GM23338 (cell line): ENCODE measurements around the gene EPHA6. TPM values are rescaled to one million over a fixed set of nuclear protein-coding genes. Genes with fewer than 3 reads are reported as not detected.

Experiments used
- ATAC-seq: fragments of 200-7000 bp; cut with Tn5 transposase; 3 replicates; pipeline ENCODE4 v1.9.1; 2020
- DNase-seq: peaks from one replicate; pipeline ENCODE4 v3.0.0-alpha.2; 2015; ENCODE audit warnings: low spot score
- H2AFZ ChIP-seq: fragments of 200-600 bp; sonication (generic); 2 replicates; pipeline ENCODE4 v1.8.0; 2016; ENCODE audit warnings: antibody characterized with exemption, mild to moderate bottlenecking, moderate library complexity
- H3F3A ChIP-seq: fragments of 200-600 bp; sonication (generic); replicated peaks from 2 replicates; pipeline ENCODE4 v1.8.0; 2017; ENCODE audit warnings: antibody characterized with exemption, mixed run types, low read depth
- H3K27ac ChIP-seq: fragments of 200-600 bp; sonication (generic); 2 replicates; pipeline ENCODE4 v1.6.1; 2016; ENCODE audit warnings: low read depth
- H3K27me3 ChIP-seq: fragments of 200-600 bp; sonication (generic); 2 replicates; pipeline ENCODE4 v1.8.0; 2016; ENCODE audit warnings: mild to moderate bottlenecking, mixed run types, moderate library complexity; ENCODE audit not compliant: insufficient read depth
- H3K36me3 ChIP-seq: fragments of 200-600 bp; sonication (generic); 2 replicates; pipeline ENCODE4 v1.8.0; 2016; ENCODE audit warnings: mild to moderate bottlenecking; ENCODE audit not compliant: insufficient read depth
- H3K4me1 ChIP-seq: fragments of 200-600 bp; sonication (generic); 2 replicates; pipeline ENCODE4 v1.8.0; 2016; ENCODE audit warnings: mild to moderate bottlenecking, moderate library complexity; ENCODE audit not compliant: insufficient read depth
- H3K4me2 ChIP-seq: fragments of 200-600 bp; sonication (generic); 2 replicates; pipeline ENCODE4 v1.7.1; 2017; ENCODE audit warnings: mixed run types
- H3K4me3 ChIP-seq: fragments of 200-600 bp; sonication (generic); 2 replicates; pipeline ENCODE4 v1.6.1; 2016; ENCODE audit warnings: mixed run types
- H3K79me2 ChIP-seq: fragments of 200-600 bp; sonication (generic); replicated peaks from 2 replicates; pipeline ENCODE4 v1.8.0; 2017; ENCODE audit warnings: mild to moderate bottlenecking; ENCODE audit not compliant: insufficient read depth
- H3K9me2 ChIP-seq: fragments of 200-600 bp; sonication (generic); 2 replicates; pipeline ENCODE4 v1.8.0; 2017; ENCODE audit not compliant: insufficient read depth
- H4K20me1 ChIP-seq: fragments of 200-600 bp; sonication (generic); replicated peaks from 2 replicates; pipeline ENCODE4 v1.8.0; 2017; ENCODE audit warnings: mild to moderate bottlenecking; ENCODE audit not compliant: insufficient read depth
- H3K27ac Mint-ChIP-seq: 2 replicates; pipeline ENCODE4 v1.8.0; 2020; ENCODE audit warnings: inconsistent platforms, mild to moderate bottlenecking, moderate library complexity, mixed read lengths
- H3K27me3 Mint-ChIP-seq: 3 replicates; pipeline ENCODE4 v1.8.0; 2022; ENCODE audit warnings: low read depth, mild to moderate bottlenecking, moderate library complexity, mixed read lengths, inconsistent platforms; ENCODE audit not compliant: insufficient read depth, poor library complexity
- H3K36me3 Mint-ChIP-seq: 3 replicates; pipeline ENCODE4 v1.8.0; 2021; ENCODE audit warnings: low read depth, mild to moderate bottlenecking, inconsistent platforms, moderate library complexity, mixed read lengths
- H3K4me1 Mint-ChIP-seq: 3 replicates; pipeline ENCODE4 v1.8.0; 2020; ENCODE audit warnings: mild to moderate bottlenecking, inconsistent platforms, mixed read lengths
- H3K4me3 Mint-ChIP-seq: 3 replicates; pipeline ENCODE4 v1.8.0; 2021; ENCODE audit warnings: moderate library complexity, mild to moderate bottlenecking, inconsistent platforms, mixed read lengths
- H3K9me3 Mint-ChIP-seq: 3 replicates; pipeline ENCODE4 v1.8.0; 2020; ENCODE audit warnings: moderate library complexity, mild to moderate bottlenecking, inconsistent platforms, mixed read lengths
- CREB1 ChIP-seq: fragments of 250-450 bp; sonication (Bioruptor Pico); IDR thresholded peaks from 2 replicates; pipeline ENCODE4 v1.5.0; 2020; ENCODE audit warnings: low read depth, mild to moderate bottlenecking, moderate library complexity
- CTCF ChIP-seq, 2 experiments: fragments of 200-600 bp in 1 of 2; sonication (generic) in 1 of 2; conservative IDR thresholded peaks; 2 replicates each; pipeline versions ENCODE4 v1.5.1 to v1.6.1; 2016 to 2017; ENCODE audit warnings: antibody characterized with exemption in 2 of 2, low read depth in 2 of 2, mild to moderate bottlenecking in 2 of 2, moderate library complexity in 1 of 2
- ETS1 ChIP-seq: IDR thresholded peaks from 2 replicates; pipeline ENCODE4 v1.6.1; 2016; ENCODE audit warnings: antibody characterized with exemption
- EZH2 ChIP-seq: fragments of 200-600 bp; sonication (generic); IDR thresholded peaks from one replicate; pipeline ENCODE4 v1.8.0; 2017; ENCODE audit warnings: antibody characterized with exemption, mild to moderate bottlenecking, low read depth; ENCODE audit not compliant: unreplicated experiment
- EZH2phosphoT487 ChIP-seq: fragments of 200-600 bp; sonication (generic); IDR thresholded peaks from one replicate; pipeline ENCODE4 v1.8.1; 2018; ENCODE audit warnings: antibody characterized with exemption; ENCODE audit not compliant: unreplicated experiment
- JUNB ChIP-seq: IDR thresholded peaks from one replicate; pipeline ENCODE4 v1.6.1; 2016; ENCODE audit warnings: antibody characterized with exemption; ENCODE audit not compliant: unreplicated experiment
- NANOG ChIP-seq: IDR thresholded peaks from 2 replicates; pipeline ENCODE4 v1.6.1; 2016; ENCODE audit warnings: antibody characterized with exemption, borderline replicate concordance
- POLR2AphosphoS5 ChIP-seq: IDR thresholded peaks from 2 replicates; pipeline ENCODE4 v1.6.1; 2016; ENCODE audit warnings: antibody characterized with exemption, low read depth
- STAT1 ChIP-seq: IDR thresholded peaks from one replicate; pipeline ENCODE4 v1.6.1; 2016; ENCODE audit warnings: antibody characterized with exemption; ENCODE audit not compliant: unreplicated experiment
- ZNF114 ChIP-seq: fragments of 250-450 bp; sonication (Bioruptor Pico); IDR thresholded peaks from 2 replicates; pipeline ENCODE4 v1.5.0; 2020; ENCODE audit warnings: mild to moderate bottlenecking, moderate library complexity
- ZNF331 ChIP-seq: fragments of 250-450 bp; sonication (Bioruptor Pico); IDR thresholded peaks from 2 replicates; pipeline ENCODE4 v1.5.0; 2020; ENCODE audit warnings: low read depth, mild to moderate bottlenecking, moderate library complexity
- polyA plus RNA-seq: library from polyadenylated mRNA; unstranded; fragments of >200 nt; fragmentation: Nextera tagmentation; extraction: Ambion mirVana; gene quantifications from 2 replicates; pipeline ENCODE4 v1.2.1, GENCODE V29; 2016
- total RNA-seq: library from RNA; depleted of rRNA; stranded (reverse); fragments of >200 nt; shearing (Covaris generic); gene quantifications from 2 replicates; pipeline ENCODE4 v1.2.3, GENCODE V29; 2014
- TF ChIP-seq, protein P1 (sequence below): IDR thresholded peaks from one replicate; pipeline ENCODE4 v1.6.1; 2018; ENCODE audit warnings: antibody characterized with exemption; ENCODE audit not compliant: unreplicated experiment
- TF ChIP-seq, protein P2 (sequence below): fragments of 250-450 bp; sonication (Bioruptor Pico); IDR thresholded peaks from 2 replicates; pipeline ENCODE4 v1.5.0; 2020; ENCODE audit warnings: mild to moderate bottlenecking, moderate library complexity

EPHA6 gene
- total and polyA plus RNA-seq, 2 experiments from 2014 or later, result 0.37 to 2.6 TPM

- peaks cover 11% of the 10 kb centered on the region; the same call in 2 of the 3 replicates for H3K9me3 Mint-ChIP-seq
- no peaks in the 10 kb centered on the region for H3K4me1 Mint-ChIP-seq
- no peak for TF ChIP-seq NANOG
- TF ChIP-seq CREB1, result no peak
- TF ChIP-seq EZH2, result no peak
- no peak for TF ChIP-seq JUNB
- TF ChIP-seq, protein P1, sequence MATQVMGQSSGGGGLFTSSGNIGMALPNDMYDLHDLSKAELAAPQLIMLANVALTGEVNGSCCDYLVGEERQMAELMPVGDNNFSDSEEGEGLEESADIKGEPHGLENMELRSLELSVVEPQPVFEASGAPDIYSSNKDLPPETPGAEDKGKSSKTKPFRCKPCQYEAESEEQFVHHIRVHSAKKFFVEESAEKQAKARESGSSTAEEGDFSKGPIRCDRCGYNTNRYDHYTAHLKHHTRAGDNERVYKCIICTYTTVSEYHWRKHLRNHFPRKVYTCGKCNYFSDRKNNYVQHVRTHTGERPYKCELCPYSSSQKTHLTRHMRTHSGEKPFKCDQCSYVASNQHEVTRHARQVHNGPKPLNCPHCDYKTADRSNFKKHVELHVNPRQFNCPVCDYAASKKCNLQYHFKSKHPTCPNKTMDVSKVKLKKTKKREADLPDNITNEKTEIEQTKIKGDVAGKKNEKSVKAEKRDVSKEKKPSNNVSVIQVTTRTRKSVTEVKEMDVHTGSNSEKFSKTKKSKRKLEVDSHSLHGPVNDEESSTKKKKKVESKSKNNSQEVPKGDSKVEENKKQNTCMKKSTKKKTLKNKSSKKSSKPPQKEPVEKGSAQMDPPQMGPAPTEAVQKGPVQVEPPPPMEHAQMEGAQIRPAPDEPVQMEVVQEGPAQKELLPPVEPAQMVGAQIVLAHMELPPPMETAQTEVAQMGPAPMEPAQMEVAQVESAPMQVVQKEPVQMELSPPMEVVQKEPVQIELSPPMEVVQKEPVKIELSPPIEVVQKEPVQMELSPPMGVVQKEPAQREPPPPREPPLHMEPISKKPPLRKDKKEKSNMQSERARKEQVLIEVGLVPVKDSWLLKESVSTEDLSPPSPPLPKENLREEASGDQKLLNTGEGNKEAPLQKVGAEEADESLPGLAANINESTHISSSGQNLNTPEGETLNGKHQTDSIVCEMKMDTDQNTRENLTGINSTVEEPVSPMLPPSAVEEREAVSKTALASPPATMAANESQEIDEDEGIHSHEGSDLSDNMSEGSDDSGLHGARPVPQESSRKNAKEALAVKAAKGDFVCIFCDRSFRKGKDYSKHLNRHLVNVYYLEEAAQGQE, result no peak
- TF ChIP-seq STAT1, result no peak
- no peak for TF ChIP-seq ZNF331 (CRISPR knock-in tag)
- no peak for TF ChIP-seq EZH2phosphoT487
- TF ChIP-seq, protein P2, sequence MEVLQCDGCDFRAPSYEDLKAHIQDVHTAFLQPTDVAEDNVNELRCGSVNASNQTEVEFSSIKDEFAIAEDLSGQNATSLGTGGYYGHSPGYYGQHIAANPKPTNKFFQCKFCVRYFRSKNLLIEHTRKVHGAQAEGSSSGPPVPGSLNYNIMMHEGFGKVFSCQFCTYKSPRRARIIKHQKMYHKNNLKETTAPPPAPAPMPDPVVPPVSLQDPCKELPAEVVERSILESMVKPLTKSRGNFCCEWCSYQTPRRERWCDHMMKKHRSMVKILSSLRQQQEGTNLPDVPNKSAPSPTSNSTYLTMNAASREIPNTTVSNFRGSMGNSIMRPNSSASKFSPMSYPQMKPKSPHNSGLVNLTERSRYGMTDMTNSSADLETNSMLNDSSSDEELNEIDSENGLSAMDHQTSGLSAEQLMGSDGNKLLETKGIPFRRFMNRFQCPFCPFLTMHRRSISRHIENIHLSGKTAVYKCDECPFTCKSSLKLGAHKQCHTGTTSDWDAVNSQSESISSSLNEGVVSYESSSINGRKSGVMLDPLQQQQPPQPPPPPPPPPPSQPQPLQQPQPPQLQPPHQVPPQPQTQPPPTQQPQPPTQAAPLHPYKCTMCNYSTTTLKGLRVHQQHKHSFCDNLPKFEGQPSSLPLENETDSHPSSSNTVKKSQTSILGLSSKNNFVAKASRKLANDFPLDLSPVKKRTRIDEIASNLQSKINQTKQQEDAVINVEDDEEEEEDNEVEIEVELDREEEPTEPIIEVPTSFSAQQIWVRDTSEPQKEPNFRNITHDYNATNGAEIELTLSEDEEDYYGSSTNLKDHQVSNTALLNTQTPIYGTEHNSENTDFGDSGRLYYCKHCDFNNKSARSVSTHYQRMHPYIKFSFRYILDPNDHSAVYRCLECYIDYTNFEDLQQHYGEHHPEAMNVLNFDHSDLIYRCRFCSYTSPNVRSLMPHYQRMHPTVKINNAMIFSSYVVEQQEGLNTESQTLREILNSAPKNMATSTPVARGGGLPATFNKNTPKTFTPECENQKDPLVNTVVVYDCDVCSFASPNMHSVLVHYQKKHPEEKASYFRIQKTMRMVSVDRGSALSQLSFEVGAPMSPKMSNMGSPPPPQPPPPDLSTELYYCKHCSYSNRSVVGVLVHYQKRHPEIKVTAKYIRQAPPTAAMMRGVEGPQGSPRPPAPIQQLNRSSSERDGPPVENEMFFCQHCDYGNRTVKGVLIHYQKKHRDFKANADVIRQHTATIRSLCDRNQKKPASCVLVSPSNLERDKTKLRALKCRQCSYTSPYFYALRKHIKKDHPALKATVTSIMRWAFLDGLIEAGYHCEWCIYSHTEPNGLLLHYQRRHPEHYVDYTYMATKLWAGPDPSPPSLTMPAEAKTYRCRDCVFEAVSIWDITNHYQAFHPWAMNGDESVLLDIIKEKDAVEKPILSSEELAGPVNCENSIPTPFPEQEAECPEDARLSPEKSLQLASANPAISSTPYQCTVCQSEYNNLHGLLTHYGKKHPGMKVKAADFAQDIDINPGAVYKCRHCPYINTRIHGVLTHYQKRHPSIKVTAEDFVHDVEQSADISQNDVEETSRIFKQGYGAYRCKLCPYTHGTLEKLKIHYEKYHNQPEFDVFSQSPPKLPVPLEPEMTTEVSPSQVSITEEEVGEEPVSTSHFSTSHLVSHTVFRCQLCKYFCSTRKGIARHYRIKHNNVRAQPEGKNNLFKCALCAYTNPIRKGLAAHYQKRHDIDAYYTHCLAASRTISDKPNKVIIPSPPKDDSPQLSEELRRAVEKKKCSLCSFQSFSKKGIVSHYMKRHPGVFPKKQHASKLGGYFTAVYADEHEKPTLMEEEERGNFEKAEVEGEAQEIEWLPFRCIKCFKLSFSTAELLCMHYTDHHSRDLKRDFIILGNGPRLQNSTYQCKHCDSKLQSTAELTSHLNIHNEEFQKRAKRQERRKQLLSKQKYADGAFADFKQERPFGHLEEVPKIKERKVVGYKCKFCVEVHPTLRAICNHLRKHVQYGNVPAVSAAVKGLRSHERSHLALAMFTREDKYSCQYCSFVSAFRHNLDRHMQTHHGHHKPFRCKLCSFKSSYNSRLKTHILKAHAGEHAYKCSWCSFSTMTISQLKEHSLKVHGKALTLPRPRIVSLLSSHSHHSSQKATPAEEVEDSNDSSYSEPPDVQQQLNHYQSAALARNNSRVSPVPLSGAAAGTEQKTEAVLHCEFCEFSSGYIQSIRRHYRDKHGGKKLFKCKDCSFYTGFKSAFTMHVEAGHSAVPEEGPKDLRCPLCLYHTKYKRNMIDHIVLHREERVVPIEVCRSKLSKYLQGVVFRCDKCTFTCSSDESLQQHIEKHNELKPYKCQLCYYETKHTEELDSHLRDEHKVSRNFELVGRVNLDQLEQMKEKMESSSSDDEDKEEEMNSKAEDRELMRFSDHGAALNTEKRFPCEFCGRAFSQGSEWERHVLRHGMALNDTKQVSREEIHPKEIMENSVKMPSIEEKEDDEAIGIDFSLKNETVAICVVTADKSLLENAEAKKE (CRISPR knock-in tag), result no peak
- no peak for TF ChIP-seq CTCF (conservative IDR thresholded peaks at IDR 0.05; ENCODE audit: low read depth in 2 of 2)
- no peak for TF ChIP-seq ETS1
- no peak for TF ChIP-seq ZNF114 (CRISPR knock-in tag)
- TF ChIP-seq POLR2AphosphoS5, result no peak
- DNase-seq (no peak), ATAC-seq (no peak)
- H3K27ac ChIP-seq, result no peak overlapping the region
- peaks cover under 1% of the 10 kb centered on the region for H3K27me3 Mint-ChIP-seq
- H3K4me1 ChIP-seq, result no peaks in the 10 kb centered on the region
- H3K27me3 ChIP-seq, result no peaks in the 10 kb centered on the region
- peaks cover 3% of the 10 kb centered on the region; the same call in 1 of the 2 replicates for H3K9me2 ChIP-seq
- H4K20me1 ChIP-seq, result no peaks in the 10 kb centered on the region
- H3K4me3 Mint-ChIP-seq, result no peak overlapping the region
- peaks cover 8% of the 10 kb centered on the region; the same call in 2 of the 3 replicates for H3K36me3 Mint-ChIP-seq
- no peaks in the 10 kb centered on the region for H3K36me3 ChIP-seq
- no peaks in the 10 kb centered on the region for H3F3A ChIP-seq
- H3K4me2 ChIP-seq, result no peak overlapping the region
- no peak overlapping the region for H3K27ac Mint-ChIP-seq
- H3K79me2 ChIP-seq, result no peaks in the 10 kb centered on the region
- H2AFZ ChIP-seq, result no peak overlapping the region
- H3K4me3 ChIP-seq, result no peak overlapping the region
These were observed 491.8 kb downstream of the EPHA6 start for GRCh38 chr3:97306226-97306625.
